Fibroblast of villous mesenchyme (primary cell): ENCODE measurements around the gene COL4A1. TPM values are rescaled to one million over a fixed set of nuclear protein-coding genes. Genes with fewer than 3 reads are reported as not detected.

Experiments
- DNase-seq: peaks from one replicate; pipeline ENCODE4 v3.0.0-alpha.2; 2010; ENCODE audit warnings: low read depth
- H3K4me3 ChIP-seq: 2 replicates; pipeline ENCODE4 v1.5.1; 2011; ENCODE audit warnings: low read depth, mild to moderate bottlenecking, low read length
- total RNA-seq: library from RNA; depleted of rRNA; stranded (reverse); fragments of >200 nt; gene quantifications from 2 replicates; pipeline ENCODE4 v1.2.3, GENCODE V29; 2012
- TF ChIP-seq, protein P1 (sequence below): IDR thresholded peaks from 2 replicates; pipeline ENCODE4 v1.5.1; 2012; ENCODE audit warnings: low read depth, mild to moderate bottlenecking, low read length; ENCODE audit not compliant: insufficient read depth

The COL4A1 gene
- total RNA-seq, 1 donor, result 1,391 TPM

DNA sequence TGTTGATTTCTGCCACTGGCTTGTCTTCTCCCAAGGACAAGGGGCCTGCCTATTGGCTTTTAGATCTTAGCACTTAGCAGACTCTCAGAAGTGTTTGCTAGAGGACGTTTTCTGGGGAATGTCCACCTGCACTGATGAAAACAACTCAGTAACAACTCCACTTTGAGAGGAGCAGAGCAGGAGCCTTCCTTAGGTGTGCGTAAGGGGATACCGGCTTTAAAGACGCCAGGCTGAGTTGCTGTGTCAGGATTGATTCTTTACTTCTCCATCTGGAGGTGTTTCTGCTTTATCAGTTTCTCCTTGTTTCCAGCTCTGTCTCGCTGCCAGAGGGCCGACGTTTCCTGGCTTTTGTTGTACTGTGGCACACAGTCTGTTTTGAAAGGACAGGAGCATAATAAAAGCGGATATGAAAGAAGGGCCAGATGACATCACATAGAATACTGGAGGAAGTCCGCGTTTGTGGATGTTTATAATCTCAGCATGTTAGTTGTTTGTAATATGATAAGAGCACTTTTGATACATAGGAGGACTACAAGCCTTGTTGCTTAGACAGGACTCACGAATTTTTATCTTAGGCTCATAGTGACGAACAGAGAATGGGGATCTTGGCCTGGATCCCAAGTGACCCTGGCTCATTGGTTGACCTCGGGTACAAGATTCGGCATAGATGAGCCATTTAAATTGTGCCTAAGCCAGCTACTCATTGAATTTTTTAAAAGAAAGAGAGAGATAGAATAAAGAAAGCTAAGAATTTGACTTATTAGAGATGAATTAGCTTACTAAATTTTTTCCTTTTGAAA lies 34.7 kb upstream of the COL4A1 start:
- peak overlapping the region; percentile 4 for H3K4me3 ChIP-seq
- peak; percentile 87 for DNase-seq
- TF ChIP-seq, protein P1, sequence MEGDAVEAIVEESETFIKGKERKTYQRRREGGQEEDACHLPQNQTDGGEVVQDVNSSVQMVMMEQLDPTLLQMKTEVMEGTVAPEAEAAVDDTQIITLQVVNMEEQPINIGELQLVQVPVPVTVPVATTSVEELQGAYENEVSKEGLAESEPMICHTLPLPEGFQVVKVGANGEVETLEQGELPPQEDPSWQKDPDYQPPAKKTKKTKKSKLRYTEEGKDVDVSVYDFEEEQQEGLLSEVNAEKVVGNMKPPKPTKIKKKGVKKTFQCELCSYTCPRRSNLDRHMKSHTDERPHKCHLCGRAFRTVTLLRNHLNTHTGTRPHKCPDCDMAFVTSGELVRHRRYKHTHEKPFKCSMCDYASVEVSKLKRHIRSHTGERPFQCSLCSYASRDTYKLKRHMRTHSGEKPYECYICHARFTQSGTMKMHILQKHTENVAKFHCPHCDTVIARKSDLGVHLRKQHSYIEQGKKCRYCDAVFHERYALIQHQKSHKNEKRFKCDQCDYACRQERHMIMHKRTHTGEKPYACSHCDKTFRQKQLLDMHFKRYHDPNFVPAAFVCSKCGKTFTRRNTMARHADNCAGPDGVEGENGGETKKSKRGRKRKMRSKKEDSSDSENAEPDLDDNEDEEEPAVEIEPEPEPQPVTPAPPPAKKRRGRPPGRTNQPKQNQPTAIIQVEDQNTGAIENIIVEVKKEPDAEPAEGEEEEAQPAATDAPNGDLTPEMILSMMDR, result no peak

DNA sequence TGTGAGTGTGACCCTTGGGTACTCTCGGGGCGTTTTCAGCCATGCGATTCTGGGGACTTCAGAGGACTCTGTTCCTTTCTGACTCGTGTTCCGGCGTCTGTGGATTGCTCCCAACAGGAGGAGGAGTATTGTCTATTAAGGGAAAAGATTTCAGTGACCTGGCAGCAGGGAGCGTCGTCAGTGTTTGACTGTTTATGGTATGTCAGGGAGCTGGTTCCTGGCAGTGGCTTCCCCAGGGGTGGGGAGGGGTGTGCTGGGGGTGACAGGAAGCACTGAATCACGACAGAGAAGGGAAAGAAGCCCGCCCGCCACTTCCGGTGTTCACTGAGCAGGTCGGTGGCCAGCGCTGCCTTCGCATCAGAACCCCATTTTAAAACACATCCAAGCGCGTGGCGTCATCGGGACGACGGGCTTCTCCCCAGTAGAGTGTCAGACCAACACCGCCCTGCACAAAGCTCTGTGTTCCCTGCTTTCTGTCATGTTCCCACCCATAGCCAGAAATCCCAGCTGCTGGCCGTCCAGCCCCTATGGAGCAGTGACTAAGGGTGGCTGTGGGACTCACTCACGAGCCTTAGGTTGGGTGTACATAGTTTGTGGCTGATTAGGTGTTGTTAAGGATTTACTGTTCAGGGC lies 34.0 kb upstream of the COL4A1 start:
- no peak overlapping the region for H3K4me3 ChIP-seq
- TF ChIP-seq, protein P1, result no peak
- peak; percentile 93 for DNase-seq

DNA sequence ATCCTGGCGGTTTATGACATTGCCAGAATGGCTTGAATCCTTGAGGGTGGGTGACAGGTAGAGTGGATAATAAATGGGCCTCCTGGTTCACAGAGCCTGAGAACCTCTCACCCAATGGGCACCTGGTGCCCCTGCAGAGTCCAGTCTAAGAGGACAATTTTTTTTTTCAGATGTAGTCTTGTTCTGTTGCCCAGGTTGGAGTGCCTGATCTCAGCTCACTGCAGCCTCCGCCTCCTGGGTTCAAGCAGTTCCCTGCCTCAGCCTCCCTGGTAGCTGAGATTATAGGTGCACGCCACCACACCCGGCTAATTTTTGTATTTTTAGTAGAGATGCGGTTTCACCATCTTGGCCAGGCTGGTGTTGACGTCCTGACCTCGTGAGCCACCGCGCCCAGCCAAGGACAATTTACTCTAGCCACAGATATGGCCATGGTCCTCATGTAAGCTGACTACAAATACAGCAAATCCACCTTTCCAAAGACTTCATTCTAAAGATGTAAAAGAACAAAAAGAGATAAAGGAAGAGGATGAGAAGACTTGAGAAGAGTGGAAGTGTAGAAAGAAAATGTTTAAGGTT lies 33.1 kb upstream of the COL4A1 start:
- H3K4me3 ChIP-seq, result no peak overlapping the region
- TF ChIP-seq, protein P1, result no peak
- DNase-seq, result no peak

DNA sequence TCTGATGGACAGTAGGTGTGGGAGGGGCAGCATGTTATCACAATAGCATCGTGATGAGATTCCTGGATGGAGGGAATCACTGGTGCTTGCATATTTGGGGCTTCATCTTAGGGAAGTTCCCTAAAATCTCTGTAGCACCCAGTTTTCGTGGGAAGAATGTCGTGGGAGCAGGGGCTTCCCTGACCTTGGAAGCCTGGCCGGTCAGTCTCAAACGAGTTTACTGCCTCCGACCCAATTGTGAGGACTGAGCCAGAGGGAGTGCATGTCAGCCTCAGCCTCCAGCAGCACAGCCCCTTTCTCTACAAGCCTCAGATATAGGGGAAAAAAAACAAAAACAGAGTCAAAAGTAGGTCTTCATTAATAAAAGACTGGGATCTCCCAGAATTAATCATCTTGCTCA lies 32.3 kb upstream of the COL4A1 start:
- H3K4me3 ChIP-seq, result no peak overlapping the region
- DNase-seq, result no peak
- TF ChIP-seq, protein P1, result no peak

DNA sequence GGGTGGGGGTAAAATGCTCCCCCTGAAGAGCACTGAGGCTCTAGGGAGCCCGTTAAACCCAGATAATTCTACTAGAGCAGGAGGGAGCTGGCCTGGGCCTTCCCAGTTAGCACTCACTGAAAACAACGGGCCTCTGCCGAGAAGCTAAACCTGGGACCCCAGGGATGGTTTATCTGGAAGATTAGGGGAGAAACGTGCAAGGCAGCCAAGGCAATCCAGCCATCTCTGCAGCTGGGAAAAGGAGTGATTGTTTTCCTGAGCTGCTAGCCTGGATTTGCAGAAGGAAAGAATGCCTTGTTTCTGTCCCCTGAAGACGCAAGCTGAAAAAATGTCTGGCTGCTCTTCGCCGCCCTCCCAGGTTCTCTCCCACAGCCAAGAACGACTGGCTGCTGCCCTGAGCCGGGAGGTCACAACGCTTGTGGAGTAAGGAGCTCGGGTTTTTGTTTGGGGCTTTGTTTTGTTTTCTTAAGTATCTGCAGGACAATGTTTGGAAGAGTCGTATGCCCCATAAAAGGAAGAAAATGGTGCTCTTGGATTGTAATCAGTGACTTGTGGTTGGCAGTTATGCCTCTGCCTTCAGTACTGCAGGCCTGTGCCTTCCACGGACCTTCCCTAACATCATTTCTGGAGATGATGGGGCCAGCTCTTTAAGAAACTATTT lies 31.6 kb upstream of the COL4A1 start:
- no peak overlapping the region for H3K4me3 ChIP-seq
- TF ChIP-seq, protein P1, result no peak
- peak; percentile 96 for DNase-seq

DNA sequence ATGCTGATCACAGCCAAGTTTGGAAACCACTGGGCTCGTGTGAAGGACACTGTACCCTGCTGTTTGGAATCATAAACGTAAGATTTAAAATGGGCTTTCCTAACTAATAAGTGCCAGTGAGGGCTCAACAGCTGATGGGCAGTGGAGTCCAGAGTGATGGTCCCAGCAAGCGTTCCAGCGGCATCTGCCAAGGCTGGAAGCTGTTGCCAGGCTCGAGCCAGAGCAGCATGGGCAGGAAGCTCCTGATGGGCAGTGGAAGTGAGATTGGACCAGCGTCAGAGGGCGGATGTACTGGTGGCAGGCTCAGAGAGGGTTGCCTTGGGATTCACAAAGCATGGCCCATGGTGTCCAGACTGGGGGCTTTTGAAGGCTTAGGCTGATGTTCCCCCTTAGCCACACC lies 30.3 kb upstream of the COL4A1 start:
- no peak for DNase-seq
- TF ChIP-seq, protein P1, result no peak
- H3K4me3 ChIP-seq, result no peak overlapping the region
